ENCODE data around the gene SLC38A9.

DNA sequence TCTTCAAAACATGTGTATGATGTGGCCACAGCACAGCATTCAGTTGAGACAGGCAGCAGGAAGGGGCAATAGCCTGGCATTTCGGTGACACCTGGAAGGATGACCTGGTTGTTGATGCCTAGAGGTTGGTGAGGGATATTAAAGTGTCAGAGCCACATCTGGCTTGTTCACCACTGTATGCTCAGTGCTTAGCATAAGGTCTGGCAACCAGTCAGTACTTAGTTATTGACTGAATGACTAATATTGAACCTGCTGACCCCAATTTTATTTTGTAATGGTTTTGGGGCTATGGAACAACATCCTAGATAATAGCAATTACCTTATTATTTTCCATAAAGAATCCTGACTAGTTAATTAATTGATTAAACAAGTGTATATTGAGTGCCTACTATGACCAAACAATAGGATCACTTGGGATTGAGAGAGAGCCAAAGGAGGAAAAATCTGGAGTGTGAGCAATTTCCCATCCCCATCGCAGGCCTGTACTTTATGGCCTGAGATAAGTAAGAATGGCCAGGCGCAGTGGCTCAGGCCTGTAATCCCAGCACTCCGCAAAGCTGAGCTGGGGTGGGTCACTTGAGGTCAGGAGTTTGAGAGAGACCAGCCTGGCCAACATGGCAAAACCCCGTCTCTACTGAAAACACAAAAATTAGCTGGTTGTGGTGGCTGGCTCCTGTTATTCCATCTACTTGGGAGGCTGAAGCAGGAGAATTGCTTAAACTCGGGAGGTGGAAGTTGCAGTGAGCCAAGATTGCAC is 91.9 kb downstream of the SLC38A9 start:
- TF ChIP-seq, protein P1, sequence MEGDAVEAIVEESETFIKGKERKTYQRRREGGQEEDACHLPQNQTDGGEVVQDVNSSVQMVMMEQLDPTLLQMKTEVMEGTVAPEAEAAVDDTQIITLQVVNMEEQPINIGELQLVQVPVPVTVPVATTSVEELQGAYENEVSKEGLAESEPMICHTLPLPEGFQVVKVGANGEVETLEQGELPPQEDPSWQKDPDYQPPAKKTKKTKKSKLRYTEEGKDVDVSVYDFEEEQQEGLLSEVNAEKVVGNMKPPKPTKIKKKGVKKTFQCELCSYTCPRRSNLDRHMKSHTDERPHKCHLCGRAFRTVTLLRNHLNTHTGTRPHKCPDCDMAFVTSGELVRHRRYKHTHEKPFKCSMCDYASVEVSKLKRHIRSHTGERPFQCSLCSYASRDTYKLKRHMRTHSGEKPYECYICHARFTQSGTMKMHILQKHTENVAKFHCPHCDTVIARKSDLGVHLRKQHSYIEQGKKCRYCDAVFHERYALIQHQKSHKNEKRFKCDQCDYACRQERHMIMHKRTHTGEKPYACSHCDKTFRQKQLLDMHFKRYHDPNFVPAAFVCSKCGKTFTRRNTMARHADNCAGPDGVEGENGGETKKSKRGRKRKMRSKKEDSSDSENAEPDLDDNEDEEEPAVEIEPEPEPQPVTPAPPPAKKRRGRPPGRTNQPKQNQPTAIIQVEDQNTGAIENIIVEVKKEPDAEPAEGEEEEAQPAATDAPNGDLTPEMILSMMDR (conservative IDR thresholded peaks at IDR 0.05 in 1 of 2, IDR thresholded peaks at IDR 0.05 in 1 of 2; ENCODE audit: low read depth in 1 of 2, low read length in 2 of 2): no peak
- no peak for TF ChIP-seq EZH2 (IDR thresholded peaks at IDR 0.05; ENCODE audit: low read length, missing control alignments)
